Bronchial epithelial cell (primary cell): ENCODE measurements around the gene CERS2. TPM values are rescaled to one million over a fixed set of nuclear protein-coding genes. Genes with fewer than 3 reads are reported as not detected.

Source experiments
- DNase-seq: peaks from one replicate; pipeline ENCODE4 v3.0.0-alpha.2; 2010; ENCODE audit warnings: low read depth
- FAIRE-seq: peaks from 2 replicates; lab custom pipeline; 2011; peaks lifted over from hg19 to GRCh38; lab: Jason Lieb, UNC
- H3K27me3 ChIP-seq: 2 replicates; pipeline ENCODE4 v1.5.1; 2011; ENCODE audit warnings: low read length; ENCODE audit not compliant: control insufficient read depth, insufficient read depth
- H3K36me3 ChIP-seq: 2 replicates; pipeline ENCODE4 v1.5.1; 2011; ENCODE audit warnings: low read length; ENCODE audit not compliant: control insufficient read depth, insufficient read depth
- H3K4me3 ChIP-seq: 2 replicates; pipeline ENCODE4 v1.5.1; 2011; ENCODE audit warnings: mild to moderate bottlenecking, low read depth, low read length, control low read depth
- total RNA-seq: library from RNA; depleted of rRNA; stranded (reverse); fragments of >200 nt; gene quantifications from 2 replicates; pipeline ENCODE4 v1.2.1, GENCODE V29; 2014
- TF ChIP-seq, protein P1 (sequence below): IDR thresholded peaks from 2 replicates; pipeline ENCODE4 v1.5.1; 2011; ENCODE audit warnings: mild to moderate bottlenecking, moderate library complexity, low read length, control low read depth, inconsistent platforms; ENCODE audit not compliant: insufficient read depth, severe bottlenecking

The CERS2 gene
- total RNA-seq, 1 donor from 2014 or later = 82.9 TPM

- no peak within 1 kb of the TSS for H3K4me3 ChIP-seq
- DNase-seq (peak; percentile 18), FAIRE-seq (no peak)
- TF ChIP-seq, protein P1, sequence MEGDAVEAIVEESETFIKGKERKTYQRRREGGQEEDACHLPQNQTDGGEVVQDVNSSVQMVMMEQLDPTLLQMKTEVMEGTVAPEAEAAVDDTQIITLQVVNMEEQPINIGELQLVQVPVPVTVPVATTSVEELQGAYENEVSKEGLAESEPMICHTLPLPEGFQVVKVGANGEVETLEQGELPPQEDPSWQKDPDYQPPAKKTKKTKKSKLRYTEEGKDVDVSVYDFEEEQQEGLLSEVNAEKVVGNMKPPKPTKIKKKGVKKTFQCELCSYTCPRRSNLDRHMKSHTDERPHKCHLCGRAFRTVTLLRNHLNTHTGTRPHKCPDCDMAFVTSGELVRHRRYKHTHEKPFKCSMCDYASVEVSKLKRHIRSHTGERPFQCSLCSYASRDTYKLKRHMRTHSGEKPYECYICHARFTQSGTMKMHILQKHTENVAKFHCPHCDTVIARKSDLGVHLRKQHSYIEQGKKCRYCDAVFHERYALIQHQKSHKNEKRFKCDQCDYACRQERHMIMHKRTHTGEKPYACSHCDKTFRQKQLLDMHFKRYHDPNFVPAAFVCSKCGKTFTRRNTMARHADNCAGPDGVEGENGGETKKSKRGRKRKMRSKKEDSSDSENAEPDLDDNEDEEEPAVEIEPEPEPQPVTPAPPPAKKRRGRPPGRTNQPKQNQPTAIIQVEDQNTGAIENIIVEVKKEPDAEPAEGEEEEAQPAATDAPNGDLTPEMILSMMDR = no peak
- H3K27me3 ChIP-seq = no peaks in the 10 kb centered on the region
- no peaks in the 10 kb centered on the region for H3K36me3 ChIP-seq
Observed at GRCh38 chr1:150981805-150982712, 7.4 kb upstream of the CERS2 start, which contains the start of gene ANXA9. Gene ANXA9 (plus strand): TSS chr1:150982292. CDS start chr1:150983106, 814 bp downstream.

DNA sequence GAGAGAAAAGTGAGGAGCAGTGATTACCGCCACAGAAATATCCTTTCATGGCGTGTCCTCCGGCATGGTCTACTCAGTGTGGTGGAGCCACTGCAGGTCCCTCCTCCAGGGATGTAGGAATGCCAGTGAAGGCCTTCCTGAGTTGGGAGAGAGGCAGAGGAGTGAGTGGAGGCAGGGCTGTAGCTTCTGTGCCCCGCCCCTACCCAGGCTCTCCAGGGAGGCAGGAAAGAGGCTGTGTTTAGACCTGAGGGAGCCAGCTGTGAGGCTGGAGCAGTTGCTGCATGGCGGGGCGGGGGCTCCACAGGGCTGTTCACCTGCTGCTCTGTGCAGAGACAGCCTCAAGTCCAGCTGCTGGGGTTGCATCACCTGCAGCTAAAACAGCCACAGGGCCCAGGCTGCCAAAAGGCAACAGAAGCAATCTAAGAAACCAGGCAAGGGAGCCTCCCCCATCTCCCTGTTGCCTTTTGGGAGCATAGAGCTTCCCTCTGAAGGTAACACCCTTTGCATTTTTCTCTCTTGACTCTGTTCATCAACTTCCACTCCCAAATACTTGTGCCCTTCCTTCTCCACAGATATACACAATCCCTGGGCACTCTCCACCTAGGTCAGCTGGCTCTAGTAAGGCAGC is 6.7 kb upstream of the CERS2 start:
- H3K36me3 ChIP-seq = no peaks in the 10 kb centered on the region
- DNase-seq (peak; percentile 46), FAIRE-seq (no peak)
- H3K27me3 ChIP-seq = no peaks in the 10 kb centered on the region
- H3K4me3 ChIP-seq = no peak overlapping the region
- TF ChIP-seq, protein P1 = no peak

GRCh38 chr1:150979092-150980056 is 4.7 kb upstream of the CERS2 start:
- FAIRE-seq (no peak), DNase-seq (peak; percentile 78)
- H3K4me3 ChIP-seq = no peak overlapping the region

GRCh38 chr1:150976879-150977694 is 2.5 kb upstream of the CERS2 start:
- FAIRE-seq (no peak), DNase-seq (peak; percentile 85)
- TF ChIP-seq, protein P1 = no peak
- Histone ChIP-seq H3K27me3 (no peaks in the 10 kb centered on the region), H3K4me3 (no peak overlapping the region), H3K36me3 (no peaks in the 10 kb centered on the region)

More at GRCh38 chr1:150979092-150980056, 4.7 kb upstream of the CERS2 start:
- Histone ChIP-seq H3K27me3 (no peaks in the 10 kb centered on the region), H3K36me3 (no peaks in the 10 kb centered on the region)
- TF ChIP-seq, protein P1 = peak; percentile 99

DNA sequence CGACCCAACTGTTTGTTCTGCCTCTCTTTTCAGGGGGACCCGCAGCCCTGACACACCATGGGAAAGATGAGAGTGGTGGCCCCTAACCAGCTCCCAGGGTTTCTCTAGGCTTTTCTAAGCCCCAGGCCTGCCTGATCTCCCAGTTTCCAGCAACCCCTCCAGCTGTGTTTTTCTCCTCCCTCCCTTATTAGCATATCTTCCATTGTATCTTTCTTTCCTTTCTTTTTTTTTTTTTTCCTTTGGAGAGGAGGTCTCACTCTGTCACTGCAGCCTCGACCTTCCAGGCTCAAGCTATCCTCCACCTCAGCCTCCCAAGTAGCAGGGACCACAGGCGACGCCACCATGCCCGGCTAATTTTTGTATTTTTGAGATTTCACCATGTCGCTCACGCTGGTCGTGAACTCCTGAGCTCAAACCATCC is 1.8 kb upstream of the CERS2 start:
- FAIRE-seq = no peak
- TF ChIP-seq, protein P1 = no peak

More for the DNA sequence above, 1.8 kb upstream of the CERS2 start:
- no peaks in the 10 kb centered on the region for H3K36me3 ChIP-seq
- DNase-seq = no peak
- no peaks in the 10 kb centered on the region for H3K27me3 ChIP-seq
- no peak overlapping the region for H3K4me3 ChIP-seq
